ENCODE measurements around the gene SMURF2. TPM values are rescaled to one million over a fixed set of nuclear protein-coding genes. Genes with fewer than 3 reads are reported as not detected.

SMURF2 gene
- total and polyA plus RNA-seq, 9 of the 15 experiments (the other 6 are each of a cell fraction or from before 2014, with no cell fraction given) = 3.8 to 22.0 (median 14.8) TPM

- TF ChIP-seq RCOR1 (IDR thresholded peaks at IDR 0.05; ENCODE audit: borderline replicate concordance in 1 of 2, low read depth in 2 of 2, low read length in 2 of 2) (peak in 1 of 2 experiments; percentile 15; a peak in 1 of 4 replicates), MLX (CRISPR knock-in tag; conservative IDR thresholded peaks at IDR 0.05) (no peak), LEF1 (IDR thresholded peaks at IDR 0.05) (no peak), ARNT (IDR thresholded peaks at IDR 0.05) (no peak), ZNF785 (CRISPR knock-in tag; IDR thresholded peaks at IDR 0.05) (no peak), ZNF431 (CRISPR knock-in tag; IDR thresholded peaks at IDR 0.05) (no peak), IRF9 (tag; IDR thresholded peaks at IDR 0.05) (no peak), CEBPG (CRISPR knock-in tag; IDR thresholded peaks at IDR 0.05) (peak; percentile 46; the same call in 1 of the 2 replicates), CEBPG (tag; conservative IDR thresholded peaks at IDR 0.05 in 1 of 2, IDR thresholded peaks at IDR 0.05 in 1 of 2) (peak in 1 of 2 experiments; percentile 26; a peak in 2 of 4 replicates), FOS (IDR thresholded peaks at IDR 0.05; ENCODE audit: extremely low read depth, insufficient read length) (no peak), CTCFL (IDR thresholded peaks at IDR 0.05; ENCODE audit: borderline replicate concordance, insufficient read depth, low read depth, low read length, poor library complexity, severe bottlenecking) (no peak), CHAMP1 (IDR thresholded peaks at IDR 0.05) (no peak), SRSF1 (IDR thresholded peaks at IDR 0.05; ENCODE audit: low read depth, low read length) (no peak), CHD4 (IDR thresholded peaks at IDR 0.05; ENCODE audit: insufficient read depth, insufficient replicate concordance, low read depth, low read length, poor library complexity, severe bottlenecking) (no peak), KAT2B (IDR thresholded peaks at IDR 0.05; ENCODE audit: low read depth, low read length) (no peak), CEBPZ (IDR thresholded peaks at IDR 0.05; ENCODE audit: borderline replicate concordance, low read depth, low read length) (no peak), ZNF436 (CRISPR knock-in tag; IDR thresholded peaks at IDR 0.05) (no peak)
Measured at GRCh38 chr17:64506201-64506575, 155.9 kb downstream of the SMURF2 start, which contains the start of gene DDX5 (continued).

All from K562 (cell line).